Pons (tissue), 1 donor: ENCODE results near the gene TUSC1.
"Not testable (repeated sequence)": the region's sequence is repeated elsewhere in the genome, so short reads cannot be mapped to it uniquely, and the experiment has no call there.

Experiments
- DNase-seq: peaks from one replicate; pipeline ENCODE4 v3.0.0-alpha.2; 2016; ENCODE audit warnings: low spot score

TUSC1 gene

GRCh38 chr9:25678147-25678666, at the start of gene TUSC1:
TUSC1 (minus strand) TSS chr9:25678444; CDS start chr9:25678312, 132 bp downstream.
- peak; percentile 76 for DNase-seq

- no peak for DNase-seq
Measured at GRCh38 chr9:25726871-25727410, 48.7 kb upstream of the TUSC1 start.

DNA sequence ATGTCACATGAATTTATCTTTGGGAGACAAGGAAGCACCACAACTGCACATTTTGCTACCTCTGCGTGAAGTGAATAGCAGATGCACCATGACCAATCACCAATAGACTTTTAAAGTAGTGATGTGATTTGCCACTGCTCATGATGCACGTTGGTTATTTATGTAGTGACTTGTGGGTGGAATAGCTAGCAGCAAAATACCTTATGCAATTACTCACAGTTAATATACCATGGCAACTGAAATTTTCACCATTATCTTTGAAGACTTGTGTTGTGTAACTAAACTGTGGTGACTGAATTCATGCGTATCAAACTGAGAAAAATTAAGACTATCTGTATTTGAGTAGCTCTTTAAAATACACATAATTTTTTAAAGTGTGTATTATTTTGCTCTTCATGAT, 46.2 kb upstream of the TUSC1 start:
- DNase-seq: no peak

- DNase-seq: peak; percentile 72
Measured at GRCh38 chr9:25716220-25716872, 38.1 kb upstream of the TUSC1 start.

- DNase-seq: no peak
Measured at GRCh38 chr9:25709941-25710340, 31.7 kb upstream of the TUSC1 start.

DNA sequence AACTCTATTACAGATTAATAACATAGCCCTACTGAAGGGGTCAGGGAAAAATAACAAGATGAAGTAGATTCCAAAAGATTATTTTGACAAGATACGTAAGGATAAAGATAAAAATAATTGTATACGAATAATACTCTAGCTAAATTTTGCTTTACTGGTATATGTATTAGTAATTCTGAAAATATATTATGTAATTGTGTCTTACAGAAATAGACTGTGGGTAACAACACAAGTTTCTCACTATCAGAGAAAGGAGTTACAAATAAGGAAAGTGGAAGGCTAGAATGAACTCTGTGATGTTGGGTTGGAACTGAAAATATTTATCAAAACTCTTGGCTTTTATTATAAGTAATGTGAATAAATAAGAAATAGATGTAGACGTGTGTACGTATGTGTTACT, 26.6 kb upstream of the TUSC1 start:
- DNase-seq: no peak

- no peak for DNase-seq
Measured at GRCh38 chr9:25703701-25704357, 25.6 kb upstream of the TUSC1 start.

GRCh38 chr9:25702536-25702935, 24.3 kb upstream of the TUSC1 start:
- DNase-seq: no peak

- not testable (repeated sequence) for DNase-seq
Measured at GRCh38 chr9:25700899-25701298, 22.7 kb upstream of the TUSC1 start.

DNA sequence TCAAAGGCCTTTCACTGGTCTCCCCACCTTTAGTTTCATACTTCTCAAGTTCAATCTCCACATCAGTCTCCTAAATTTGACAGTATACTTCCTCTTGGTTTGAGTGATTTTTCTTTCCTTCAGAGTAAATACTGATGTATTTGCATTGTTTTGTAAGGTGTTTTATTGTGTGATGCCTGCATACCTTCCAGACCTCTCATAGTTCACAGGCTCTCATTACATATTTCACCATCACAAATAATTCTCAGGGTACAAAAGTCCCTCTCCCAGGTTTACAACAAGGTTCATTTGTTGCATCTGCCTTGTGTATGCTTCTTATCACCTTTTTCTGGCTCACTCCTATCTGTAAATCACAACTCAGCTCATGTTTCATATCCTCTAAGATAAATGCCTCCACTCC, 22.2 kb upstream of the TUSC1 start:
- DNase-seq: no peak

DNA sequence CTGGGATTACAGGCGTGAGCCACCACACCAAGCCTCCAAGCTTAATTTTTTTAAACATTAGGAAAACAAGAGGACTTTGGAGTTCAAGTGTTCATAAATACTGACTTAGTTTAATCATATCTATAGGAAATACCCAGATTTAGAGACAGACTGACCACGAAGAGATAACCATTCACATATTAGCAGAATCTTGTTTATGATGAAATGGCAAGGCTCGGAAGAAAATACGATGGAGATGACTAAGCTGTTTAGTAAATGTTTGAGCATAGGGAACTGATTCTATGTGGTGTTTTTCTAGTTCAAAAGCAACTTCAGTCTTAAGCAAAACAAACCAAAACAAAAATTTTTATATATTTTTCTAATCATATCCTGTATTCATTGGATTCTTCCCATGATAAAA, 13.5 kb upstream of the TUSC1 start:
- no peak for DNase-seq

DNA sequence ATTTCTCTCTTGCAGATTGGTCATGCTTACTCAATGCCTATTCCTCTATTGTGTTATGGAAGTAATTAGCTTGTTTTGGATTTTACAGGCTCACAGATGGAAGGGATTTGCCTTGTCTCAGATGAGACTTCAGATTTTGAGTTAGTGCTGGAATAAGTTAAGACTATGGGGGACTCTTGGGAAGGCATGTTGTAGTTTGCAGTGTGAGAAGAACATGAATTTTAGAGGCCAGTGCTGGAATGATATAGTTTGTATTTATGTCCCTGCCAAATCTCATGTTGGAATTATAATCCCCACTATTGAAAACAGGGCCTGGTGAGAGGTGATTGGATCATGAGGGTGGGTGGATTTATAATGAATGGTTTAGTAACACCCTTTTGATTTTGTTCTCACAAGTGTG, 6.1 kb upstream of the TUSC1 start:
- DNase-seq: no peak

- DNase-seq: no peak
Measured at GRCh38 chr9:25681266-25681665, 3.0 kb upstream of the TUSC1 start.

- peak; percentile 21 for DNase-seq
Measured at GRCh38 chr9:25678846-25679360, 659 bp upstream of the TUSC1 start.

- DNase-seq: peak; percentile 71
Measured at GRCh38 chr9:25677301-25678146, 720 bp downstream of the TUSC1 start.

DNA sequence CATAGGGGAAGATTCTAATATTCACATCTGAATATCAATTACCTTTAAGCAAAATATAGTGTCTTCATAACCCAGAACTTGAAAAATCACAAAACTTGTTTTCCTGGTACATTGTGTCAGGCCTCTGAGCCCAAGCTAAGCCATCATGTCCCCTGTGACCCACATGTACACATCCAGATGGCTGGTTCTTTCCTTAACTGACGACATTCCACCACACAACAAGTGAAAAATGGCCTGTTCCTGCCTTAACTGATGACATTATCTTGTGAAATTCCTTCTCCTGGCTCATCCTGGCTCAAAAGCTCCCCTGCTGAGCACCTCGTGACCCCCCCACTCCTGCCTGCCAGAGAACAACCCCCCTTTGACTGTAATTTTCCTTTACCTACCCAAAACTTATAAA, 2.4 kb downstream of the TUSC1 start:
- DNase-seq: not testable (repeated sequence)

GRCh38 chr9:25658571-25658970, 19.7 kb downstream of the TUSC1 start:
- no peak for DNase-seq

DNA sequence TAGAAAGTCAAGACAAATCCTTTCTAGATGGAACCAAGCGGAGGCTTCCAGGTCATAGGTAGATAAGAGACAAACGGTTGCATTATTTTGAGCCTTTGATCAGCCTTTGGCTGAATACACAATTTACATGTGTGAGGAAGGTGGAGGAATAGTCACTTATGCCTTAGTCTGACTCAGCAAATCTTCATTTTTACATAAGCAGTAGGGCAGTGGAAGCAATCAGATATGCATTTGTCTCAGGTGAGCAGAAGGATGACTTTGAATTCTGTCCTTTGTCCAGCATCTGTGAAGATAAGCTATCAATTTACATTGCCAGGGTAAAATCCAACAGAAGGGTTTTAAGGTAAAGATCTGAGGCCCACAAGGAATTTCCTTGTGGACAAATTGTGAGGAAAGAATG, 23.8 kb downstream of the TUSC1 start:
- DNase-seq: no peak

- no peak for DNase-seq
Measured at GRCh38 chr9:25648116-25648515, 30.1 kb downstream of the TUSC1 start.

DNA sequence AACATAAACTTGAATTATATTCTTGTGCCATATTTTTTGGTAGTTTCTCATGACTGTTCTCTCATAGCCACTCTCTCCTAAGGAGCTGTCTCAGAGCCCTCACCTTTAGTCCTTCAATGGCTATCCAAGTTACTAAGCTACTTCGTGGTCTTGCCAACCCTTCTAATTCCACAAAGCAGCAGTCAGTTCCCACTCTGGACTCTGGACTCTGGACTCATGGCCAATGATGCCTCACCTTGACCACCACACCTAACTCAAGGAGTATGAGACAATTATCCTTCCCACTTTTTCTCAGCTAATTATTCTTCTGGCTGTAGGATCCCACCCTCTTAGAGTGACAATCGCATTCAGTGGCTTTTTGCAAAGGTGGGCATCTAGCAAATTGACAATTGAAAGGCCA, 42.2 kb downstream of the TUSC1 start:
- DNase-seq: no peak

DNA sequence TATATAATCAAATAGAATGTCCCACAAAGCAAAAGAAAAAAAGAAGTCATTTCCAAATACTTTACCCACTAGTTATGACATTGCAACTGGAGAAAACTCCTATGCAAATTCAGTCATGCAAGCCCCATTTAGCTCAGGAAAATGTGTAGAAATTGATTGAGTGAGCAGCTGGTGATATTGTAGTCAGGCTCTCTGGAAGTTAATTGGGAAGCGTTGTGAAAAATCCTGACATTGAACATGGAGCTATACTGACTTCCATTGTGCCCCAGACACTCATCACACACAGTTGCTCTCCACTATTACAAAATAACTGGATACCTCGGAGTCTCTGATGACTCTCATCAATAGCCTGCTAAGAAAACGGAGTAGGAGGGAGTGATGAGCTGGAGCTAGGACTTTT, 49.0 kb downstream of the TUSC1 start:
- DNase-seq: no peak
